ENCODE results near the gene ANKRD20A1. TPM values are rescaled to one million over a fixed set of nuclear protein-coding genes. Genes with fewer than 3 reads are reported as not detected.

ANKRD20A1 gene
- total RNA-seq, result 5.9 TPM

GRCh38 chr9:67858871-67859270 lies at the start of gene ANKRD20A1:
ANKRD20A1 (plus strand) TSS chr9:67858931; CDS start chr9:67859427, 496 bp downstream.

Small RNAs within 50 kb of the gene (small RNA-seq; reads per million reads assigned to genes)
- not detected for gene RNU6-368P (ENCODE audit: low replicate concordance)

Data from parietal lobe (tissue), 2 donors.